HUES48 (cell line): ENCODE results near the gene OAS1.
"Not testable (repeated sequence)": the region's sequence is repeated elsewhere in the genome, so short reads cannot be mapped to it uniquely, and the experiment has no call there.

ENCODE experiments used
- H3K27ac ChIP-seq: one replicate; pipeline ENCODE4 v1.7.0; 2013; ENCODE audit warnings: low read depth, low read length, inconsistent platforms
- H3K27me3 ChIP-seq: 2 replicates; pipeline ENCODE4 v1.6.1; 2013; ENCODE audit warnings: mild to moderate bottlenecking, low read length; ENCODE audit not compliant: control insufficient read depth, insufficient read depth
- H3K36me3 ChIP-seq: 2 replicates; pipeline ENCODE4 v1.6.1; 2013; ENCODE audit warnings: low read length; ENCODE audit not compliant: control insufficient read depth, insufficient read depth
- H3K4me1 ChIP-seq: 2 replicates; pipeline ENCODE4 v1.6.1; 2013; ENCODE audit warnings: mild to moderate bottlenecking, low read length; ENCODE audit not compliant: control insufficient read depth, insufficient read depth
- H3K4me3 ChIP-seq: 2 replicates; pipeline ENCODE4 v1.5.1; 2013; ENCODE audit warnings: mild to moderate bottlenecking, low read depth, low read length
- H3K9ac ChIP-seq: 2 replicates; pipeline ENCODE4 v1.6.1; 2013; ENCODE audit warnings: mild to moderate bottlenecking, low read depth, low read length, moderate library complexity
- H3K9me3 ChIP-seq: 2 replicates; pipeline ENCODE4 v1.6.1; 2013; ENCODE audit warnings: low read length; ENCODE audit not compliant: control insufficient read depth, insufficient read depth

Gene OAS1

GRCh38 chr12:112926416-112927033 is 19.8 kb downstream of the OAS1 start:
- H3K4me1 ChIP-seq, H3K4me3 ChIP-seq, H3K9me3 ChIP-seq, H3K36me3 ChIP-seq, H3K27me3 ChIP-seq, H3K9ac ChIP-seq, H3K27ac ChIP-seq: not testable (repeated sequence)

- no peak overlapping the region for H3K4me3 ChIP-seq
- no peak overlapping the region for H3K27ac ChIP-seq
- no peak overlapping the region for H3K9ac ChIP-seq
- no peaks in the 10 kb centered on the region for H3K36me3 ChIP-seq
- peaks cover 3% of the 10 kb centered on the region; the same call in 1 of the 2 replicates for H3K9me3 ChIP-seq
- H3K4me1 ChIP-seq, result peaks cover 1% of the 10 kb centered on the region
- H3K27me3 ChIP-seq, result no peaks in the 10 kb centered on the region
These were observed 20.7 kb downstream of the OAS1 start for GRCh38 chr12:112927475-112927874.

DNA sequence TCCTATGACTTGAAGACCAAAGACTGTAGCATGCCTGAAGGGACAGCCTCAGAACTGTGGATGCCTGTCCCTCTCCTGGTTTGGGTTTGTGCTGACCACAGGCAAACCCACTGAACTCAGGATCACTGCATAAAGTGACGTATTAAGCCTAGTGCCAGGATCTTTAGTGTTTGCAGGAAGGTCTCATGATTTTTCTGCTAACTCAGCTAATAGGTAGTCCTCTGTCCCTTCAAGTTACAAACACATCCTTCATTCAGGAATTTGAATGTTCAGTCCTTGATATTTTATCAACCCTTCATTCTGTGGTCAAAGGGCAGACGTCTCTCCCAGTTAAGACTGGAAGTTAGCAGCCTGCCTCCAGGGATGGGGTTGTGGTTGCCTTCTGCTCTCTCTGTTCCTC is 21.2 kb downstream of the OAS1 start:
- Histone ChIP-seq H3K4me3 (no peak overlapping the region), H3K4me1 (peaks cover 3% of the 10 kb centered on the region), H3K9me3 (peaks cover 3% of the 10 kb centered on the region; the same call in 1 of the 2 replicates), H3K27me3 (no peaks in the 10 kb centered on the region), H3K9ac (no peak overlapping the region), H3K36me3 (no peaks in the 10 kb centered on the region), H3K27ac (no peak overlapping the region)

GRCh38 chr12:112928978-112929377 is 22.2 kb downstream of the OAS1 start:
- H3K36me3 ChIP-seq, result no peaks in the 10 kb centered on the region
- no peak overlapping the region for H3K27ac ChIP-seq
- H3K4me3 ChIP-seq, result no peak overlapping the region
- no peaks in the 10 kb centered on the region for H3K27me3 ChIP-seq
- H3K9me3 ChIP-seq, result peaks cover 3% of the 10 kb centered on the region; the same call in 1 of the 2 replicates
- peaks cover 3% of the 10 kb centered on the region for H3K4me1 ChIP-seq
- H3K9ac ChIP-seq, result no peak overlapping the region

DNA sequence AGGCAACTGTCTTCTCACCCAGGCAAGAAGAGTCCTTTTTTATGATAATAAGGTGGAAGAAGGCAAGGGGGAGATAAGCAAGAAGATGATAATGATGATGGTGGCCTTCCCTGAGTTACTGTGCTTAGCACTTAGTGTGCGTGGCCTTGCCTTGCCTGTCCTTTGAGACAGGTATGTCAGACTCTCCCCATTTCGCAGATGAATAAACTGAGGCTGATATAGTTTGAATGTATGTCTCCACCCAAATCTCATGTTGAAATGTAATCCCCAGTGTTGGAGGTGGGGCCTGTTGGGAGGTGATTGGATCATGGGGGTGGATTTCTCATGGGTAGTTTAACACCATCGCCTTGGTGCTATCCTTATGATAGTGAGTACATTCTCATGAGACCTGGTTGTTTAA is 23.0 kb downstream of the OAS1 start:
- H3K4me3 ChIP-seq, result no peak overlapping the region
- peaks cover 3% of the 10 kb centered on the region for H3K4me1 ChIP-seq
- no peaks in the 10 kb centered on the region for H3K27me3 ChIP-seq
- H3K9me3 ChIP-seq, result peaks cover 3% of the 10 kb centered on the region; the same call in 1 of the 2 replicates
- no peak overlapping the region for H3K27ac ChIP-seq
- no peak overlapping the region for H3K9ac ChIP-seq
- no peaks in the 10 kb centered on the region for H3K36me3 ChIP-seq

- peaks cover 3% of the 10 kb centered on the region; the same call in 1 of the 2 replicates for H3K9me3 ChIP-seq
- H3K27me3 ChIP-seq, result no peaks in the 10 kb centered on the region
- H3K4me3 ChIP-seq, result no peak overlapping the region
- H3K9ac ChIP-seq, result no peak overlapping the region
- no peak overlapping the region for H3K27ac ChIP-seq
- H3K36me3 ChIP-seq, result no peaks in the 10 kb centered on the region
- peaks cover 3% of the 10 kb centered on the region for H3K4me1 ChIP-seq
These were observed 23.6 kb downstream of the OAS1 start for GRCh38 chr12:112930350-112930749.

GRCh38 chr12:112932485-112933128 is 25.8 kb downstream of the OAS1 start:
- no peak overlapping the region for H3K4me3 ChIP-seq
- H3K9me3 ChIP-seq, result no peaks in the 10 kb centered on the region; the same call in 1 of the 2 replicates
- H3K27ac ChIP-seq, result no peak overlapping the region
- H3K36me3 ChIP-seq, result no peaks in the 10 kb centered on the region
- peaks cover 7% of the 10 kb centered on the region for H3K27me3 ChIP-seq
- no peak overlapping the region for H3K9ac ChIP-seq
- H3K4me1 ChIP-seq, result peaks cover 3% of the 10 kb centered on the region

GRCh38 chr12:112933129-112933505 is 26.4 kb downstream of the OAS1 start:
- Histone ChIP-seq H3K27me3 (peaks cover 12% of the 10 kb centered on the region), H3K27ac (no peak overlapping the region), H3K36me3 (no peaks in the 10 kb centered on the region), H3K4me3 (no peak overlapping the region), H3K9ac (no peak overlapping the region), H3K4me1 (peaks cover 3% of the 10 kb centered on the region), H3K9me3 (no peaks in the 10 kb centered on the region)

DNA sequence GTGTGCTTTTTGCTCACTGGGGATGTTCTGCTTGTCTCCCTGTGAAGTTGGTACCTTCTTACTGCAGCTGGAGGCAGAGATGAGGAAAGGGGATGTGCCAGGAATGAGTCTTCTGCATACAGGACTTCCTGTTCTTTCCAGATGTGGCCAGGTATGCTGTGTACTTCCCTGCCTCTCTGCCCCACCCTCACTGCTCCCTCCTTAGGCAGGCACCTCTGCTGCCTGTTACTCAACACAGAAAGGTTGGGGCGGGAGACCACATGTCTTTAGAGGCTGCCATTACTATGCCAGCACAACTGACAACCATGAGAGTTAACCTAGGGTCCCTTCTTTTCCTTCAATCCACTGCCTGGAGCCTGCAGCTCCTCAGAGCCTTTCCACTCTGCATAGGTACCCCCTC is 29.5 kb downstream of the OAS1 start:
- Histone ChIP-seq H3K27me3 (peaks cover 32% of the 10 kb centered on the region), H3K27ac (no peak overlapping the region), H3K4me3 (no peak overlapping the region), H3K9me3 (no peaks in the 10 kb centered on the region), H3K4me1 (peaks cover 9% of the 10 kb centered on the region), H3K36me3 (no peaks in the 10 kb centered on the region), H3K9ac (no peak overlapping the region)

GRCh38 chr12:112936927-112937326 is 30.2 kb downstream of the OAS1 start:
- H3K9ac ChIP-seq, result no peak overlapping the region
- H3K27ac ChIP-seq, result no peak overlapping the region
- peaks cover 9% of the 10 kb centered on the region for H3K4me1 ChIP-seq
- H3K9me3 ChIP-seq, result no peaks in the 10 kb centered on the region
- no peaks in the 10 kb centered on the region for H3K36me3 ChIP-seq
- H3K4me3 ChIP-seq, result no peak overlapping the region
- peaks cover 32% of the 10 kb centered on the region for H3K27me3 ChIP-seq
